SK-N-SH (cell line): Measurements from ENCODE around the gene TMEM30A. TPM values are rescaled to one million over a fixed set of nuclear protein-coding genes. Genes with fewer than 3 reads are reported as not detected.

Experiments used
- CTCF ChIA-PET: fragments of 300-600, 350-600 bp; formaldehyde crosslinking; extraction: SDS; loops from one replicate; lab custom pipeline; 2021; lab: Yijun Ruan, JAX
- POLR2A ChIA-PET: fragments of 350-600 bp; sonication (Branson Sonifier 250); formaldehyde crosslinking; extraction: SDS; loops from one replicate; lab custom pipeline; 2020; ENCODE audit warnings: antibody characterized with exemption, inconsistent platforms; lab: Yijun Ruan, JAX
- DNase-seq: peaks from one replicate; pipeline ENCODE4 v3.0.0; 2012
- H2AFZ ChIP-seq: fragments of 200-600 bp; sonication (generic); 2 replicates; pipeline ENCODE4 v1.8.1; 2016; ENCODE audit warnings: antibody characterized with exemption, mild to moderate bottlenecking, low read depth
- H3F3A ChIP-seq: fragments of 200-600 bp; sonication (generic); replicated peaks from 2 replicates; pipeline ENCODE3; 2016; ENCODE audit warnings: antibody characterized with exemption, mild to moderate bottlenecking; ENCODE audit not compliant: insufficient read depth
- H3K27ac ChIP-seq, 2 experiments: fragments of 200-500 bp in 1 of 2; fragments of 200-600 bp in 1 of 2; sonication (Bioruptor generic) in 1 of 2; sonication (generic), shearing (Covaris generic) in 1 of 2; 2 replicates each; pipeline versions ENCODE4 v1.5.1 to v1.6.1; 2014 to 2016; ENCODE audit warnings: low read depth in 2 of 2, inconsistent platforms in 1 of 2, low read length in 1 of 2, mild to moderate bottlenecking in 1 of 2, mixed read lengths in 1 of 2
- H3K27me3 ChIP-seq: fragments of 200-600 bp; sonication (generic), shearing (Covaris generic); 2 replicates; pipeline ENCODE4 v1.6.1; 2016; ENCODE audit warnings: mixed run types; ENCODE audit not compliant: insufficient read depth
- H3K36me3 ChIP-seq, 2 experiments: fragments of 200-500 bp in 1 of 2; fragments of 200-600 bp in 1 of 2; sonication (Bioruptor generic) in 1 of 2; sonication (generic) in 1 of 2; replicated peaks in 1 of 2; 2 replicates each; pipeline versions ENCODE3 to v1.5.1; 2014 to 2016; ENCODE audit warnings: low read length in 1 of 2, mild to moderate bottlenecking in 1 of 2; ENCODE audit not compliant: insufficient read depth in 2 of 2, control insufficient read depth in 1 of 2
- H3K4me1 ChIP-seq, 2 experiments: fragments of 200-500 bp in 1 of 2; fragments of 200-600 bp in 1 of 2; sonication (Bioruptor generic) in 1 of 2; sonication (generic), shearing (Covaris generic) in 1 of 2; 2 replicates each; pipeline versions ENCODE4 v1.5.1 to v1.6.1; 2014 to 2016; ENCODE audit warnings: low read depth in 1 of 2, low read length in 1 of 2, mixed run types in 1 of 2; ENCODE audit not compliant: insufficient read depth in 2 of 2, control insufficient read depth in 1 of 2
- H3K4me2 ChIP-seq: fragments of 200-600 bp; sonication (generic), shearing (Covaris generic); 2 replicates; pipeline ENCODE4 v1.6.1; 2017; ENCODE audit warnings: mixed run types
- H3K4me3 ChIP-seq, 2 experiments: fragments of 200-500 bp in 1 of 2; fragments of 200-600 bp in 1 of 2; sonication (Bioruptor generic) in 1 of 2; sonication (generic), shearing (Covaris generic) in 1 of 2; 2 replicates each; pipeline versions ENCODE4 v1.5.1 to v1.8.1; 2014 to 2016; ENCODE audit warnings: low read depth in 2 of 2, inconsistent platforms in 1 of 2, low read length in 1 of 2, mild to moderate bottlenecking in 1 of 2, mixed read lengths in 1 of 2, moderate library complexity in 1 of 2
- H3K79me2 ChIP-seq: fragments of 200-600 bp; sonication (generic); 2 replicates; pipeline ENCODE4 v1.8.1; 2017; ENCODE audit warnings: mild to moderate bottlenecking; ENCODE audit not compliant: insufficient read depth
- H3K9ac ChIP-seq: fragments of 200-600 bp; sonication (generic); 2 replicates; pipeline ENCODE4 v1.6.1; 2017; ENCODE audit warnings: mixed run types
- H3K9me2 ChIP-seq: fragments of 200-600 bp; sonication (generic); 2 replicates; pipeline ENCODE4 v1.6.1; 2017; ENCODE audit warnings: mixed run types
- H3K9me3 ChIP-seq: fragments of 200-600 bp; sonication (generic); 2 replicates; pipeline ENCODE4 v1.6.1; 2017; ENCODE audit warnings: mixed run types, mild to moderate bottlenecking, moderate library complexity
- H4K20me1 ChIP-seq: fragments of 200-600 bp; sonication (generic); 2 replicates; pipeline ENCODE4 v1.6.1; 2017; ENCODE audit warnings: mild to moderate bottlenecking, mixed run types; ENCODE audit not compliant: insufficient read depth
- CHD2 ChIP-seq: fragments of 150-350 bp; IDR thresholded peaks from 2 replicates; pipeline ENCODE4 v1.6.1; 2018; ENCODE audit warnings: low read length; ENCODE audit not compliant: partially characterized antibody
- CTCF ChIP-seq: fragments of 200-600 bp; sonication (generic); IDR thresholded peaks from 2 replicates; pipeline ENCODE4 v1.6.1; 2017; ENCODE audit warnings: antibody characterized with exemption, mild to moderate bottlenecking, moderate library complexity
- FOXM1 ChIP-seq: IDR thresholded peaks from 2 replicates; pipeline ENCODE4 v1.4.0; 2012; ENCODE audit warnings: low read depth, mild to moderate bottlenecking
- GABPA ChIP-seq: IDR thresholded peaks from 2 replicates; pipeline ENCODE4 v1.4.0; 2012; ENCODE audit warnings: low read depth, mild to moderate bottlenecking
- IRF3 ChIP-seq: fragments of 150-350 bp; IDR thresholded peaks from 2 replicates; pipeline ENCODE4 v1.6.1; 2016; ENCODE audit warnings: mild to moderate bottlenecking, low read depth, low read length
- JUND ChIP-seq: IDR thresholded peaks from 2 replicates; pipeline ENCODE4 v1.4.0; 2012
- MAX ChIP-seq: IDR thresholded peaks from 2 replicates; pipeline ENCODE4 v1.4.0; 2012; ENCODE audit warnings: low read depth
- MEF2A ChIP-seq: IDR thresholded peaks from 2 replicates; pipeline ENCODE4 v1.4.0; 2012; ENCODE audit warnings: low read depth, borderline replicate concordance
- MXI1 ChIP-seq: IDR thresholded peaks from 2 replicates; pipeline ENCODE4 v1.6.1; 2012; ENCODE audit warnings: mild to moderate bottlenecking, low read depth, low read length, improper control_type of control experiment
- NFIC ChIP-seq: IDR thresholded peaks from 2 replicates; pipeline ENCODE4 v1.4.0; 2012; ENCODE audit warnings: borderline replicate concordance
- NRF1 ChIP-seq: IDR thresholded peaks from 2 replicates; pipeline ENCODE4 v1.6.1; 2012; ENCODE audit warnings: low read depth, mild to moderate bottlenecking, low read length
- POLR2AphosphoS5 ChIP-seq: IDR thresholded peaks from 2 replicates; pipeline ENCODE4 v1.6.1; 2012; ENCODE audit warnings: low read depth, low read length
- RXRA ChIP-seq: IDR thresholded peaks from 2 replicates; pipeline ENCODE4 v1.4.0; 2012; ENCODE audit warnings: low read depth, mild to moderate bottlenecking, borderline replicate concordance
- SIN3A ChIP-seq: IDR thresholded peaks from 2 replicates; pipeline ENCODE4 v1.6.1; 2012; ENCODE audit warnings: low read depth, mild to moderate bottlenecking, low read length, moderate library complexity, borderline replicate concordance
- TAF1 ChIP-seq: IDR thresholded peaks from 2 replicates; pipeline ENCODE4 v1.6.1; 2012; ENCODE audit warnings: low read depth, mild to moderate bottlenecking, low read length, moderate library complexity, borderline replicate concordance
- USF1 ChIP-seq: IDR thresholded peaks from 2 replicates; pipeline ENCODE4 v1.4.0; 2012; ENCODE audit warnings: low read depth, borderline replicate concordance
- USF2 ChIP-seq: fragments of 150-350 bp; IDR thresholded peaks from 2 replicates; pipeline ENCODE4 v1.6.1; 2017; ENCODE audit warnings: antibody characterized with exemption, low read length, low read depth, borderline replicate concordance
- YY1 ChIP-seq: IDR thresholded peaks from 2 replicates; pipeline ENCODE4 v1.4.0; 2012; ENCODE audit warnings: low read depth, mild to moderate bottlenecking
- WGBS: methylation state at CpG from one replicate; pipeline ENCODE4 v1.1.6; 2017; ENCODE audit warnings: low lambda C conversion rate; 5-methylcytosine and 5-hydroxymethylcytosine counted together
- polyA plus RNA-seq, 3 experiments: library from polyadenylated mRNA; depleted of rRNA; stranded (reverse); fragments of >200 nt; gene quantifications; 2 replicates each; pipeline ENCODE4 v1.2.3, GENCODE V29; 2012

The TMEM30A gene
- polyA plus RNA-seq, 1 of the 3 experiments (the other 2 are of a cell fraction) = 22.8 TPM

- Histone ChIP-seq H3K36me3 (no peaks in the 10 kb centered on the region), H3K4me3 (no peak overlapping the region), H3K79me2 (no peaks in the 10 kb centered on the region), H4K20me1 (no peaks in the 10 kb centered on the region), H3K9ac (no peak overlapping the region), H3K4me2 (no peak overlapping the region), H2AFZ (no peak overlapping the region), H3K4me1 (peaks cover 2 to 8% of the 10 kb centered on the region in 2 experiments), H3K9me2 (no peaks in the 10 kb centered on the region), H3F3A (no peaks in the 10 kb centered on the region), H3K9me3 (no peaks in the 10 kb centered on the region), H3K27me3 (no peaks in the 10 kb centered on the region), H3K27ac (no peak overlapping the region)
- whole genome bisulfite sequencing = 96% methylated on average over 2 of the region's 2 CpGs
- DNase-seq = no peak
- POLR2A ChIA-PET = no interaction called here
- CTCF ChIA-PET = interaction anchor here (0.7 to 1.4 kb wide), 3 partner anchors 15 to 193 kb away, joined by 3 read pairs; no protein-coding TSS in a partner anchor
- TF ChIP-seq USF2 = no peak
- no peak for TF ChIP-seq NFIC
- TF ChIP-seq MEF2A = no peak
- no peak for TF ChIP-seq SIN3A
- TF ChIP-seq MXI1 = no peak
- no peak for TF ChIP-seq CTCF
- TF ChIP-seq GABPA = no peak
- TF ChIP-seq POLR2AphosphoS5 = no peak
- TF ChIP-seq RXRA = no peak
- no peak for TF ChIP-seq JUND
- TF ChIP-seq USF1 = no peak
- no peak for TF ChIP-seq NRF1
- TF ChIP-seq IRF3 = no peak
- TF ChIP-seq CHD2 = no peak
- TF ChIP-seq MAX = no peak
- no peak for TF ChIP-seq YY1
- no peak for TF ChIP-seq TAF1
- TF ChIP-seq FOXM1 = no peak
Observed at GRCh38 chr6:75333676-75334200, 49.1 kb upstream of the TMEM30A start.
